GM12891 (cell line): ENCODE measurements around the gene PLXND1.

Source experiments
- DNase-seq: peaks from one replicate; pipeline ENCODE4 v3.0.0; 2011; ENCODE audit warnings: low spot score; ENCODE audit not compliant: insufficient read length
- FAIRE-seq: peaks from 2 replicates; lab custom pipeline; 2011; peaks lifted over from hg19 to GRCh38; lab: Jason Lieb, UNC
- PAX5 ChIP-seq: IDR thresholded peaks from 2 replicates; pipeline ENCODE4 v1.6.1; 2011; ENCODE audit warnings: low read length, moderate library complexity, mild to moderate bottlenecking; ENCODE audit not compliant: insufficient read depth, severe bottlenecking
- POLR2A ChIP-seq: IDR thresholded peaks from 2 replicates; pipeline ENCODE4 v1.6.1; 2011; ENCODE audit warnings: low read depth, low read length, control low read depth
- POLR2AphosphoS5 ChIP-seq: IDR thresholded peaks from 2 replicates; pipeline ENCODE4 v1.6.1; 2011; ENCODE audit warnings: low read depth, low read length, control low read depth
- POU2F2 ChIP-seq: IDR thresholded peaks from 2 replicates; pipeline ENCODE4 v1.6.1; 2011; ENCODE audit warnings: low read depth, mild to moderate bottlenecking, control low read depth, low read length, moderate library complexity
- SPI1 ChIP-seq: IDR thresholded peaks from 2 replicates; pipeline ENCODE4 v1.6.1; 2011; ENCODE audit warnings: low read depth, low read length, control low read depth
- TAF1 ChIP-seq: IDR thresholded peaks from 2 replicates; pipeline ENCODE4 v1.6.1; 2011; ENCODE audit warnings: low read depth, low read length, control low read depth

Gene PLXND1

DNA sequence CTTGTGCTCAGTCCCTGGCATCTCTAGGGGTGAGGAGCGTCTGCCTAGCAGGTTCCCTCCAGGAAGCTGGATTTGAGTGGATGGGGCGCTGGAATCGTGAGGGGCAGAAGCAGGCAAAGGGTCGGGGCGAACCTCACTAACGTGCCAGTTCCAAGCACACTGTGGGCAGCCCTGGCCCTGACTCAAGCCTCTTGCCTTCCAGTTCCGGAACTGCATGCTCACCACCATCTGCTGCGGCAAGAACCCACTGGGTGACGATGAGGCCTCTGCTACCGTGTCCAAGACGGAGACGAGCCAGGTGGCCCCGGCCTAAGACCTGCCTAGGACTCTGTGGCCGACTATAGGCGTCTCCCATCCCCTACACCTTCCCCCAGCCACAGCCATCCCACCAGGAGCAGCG, 73.1 kb downstream of the PLXND1 start:
- FAIRE-seq (no peak), DNase-seq (no peak)
- no peak for TF ChIP-seq TAF1
- no peak for TF ChIP-seq SPI1
- TF ChIP-seq PAX5 = no peak
- TF ChIP-seq POLR2A = no peak
- no peak for TF ChIP-seq POLR2AphosphoS5
- TF ChIP-seq POU2F2 = no peak

DNA sequence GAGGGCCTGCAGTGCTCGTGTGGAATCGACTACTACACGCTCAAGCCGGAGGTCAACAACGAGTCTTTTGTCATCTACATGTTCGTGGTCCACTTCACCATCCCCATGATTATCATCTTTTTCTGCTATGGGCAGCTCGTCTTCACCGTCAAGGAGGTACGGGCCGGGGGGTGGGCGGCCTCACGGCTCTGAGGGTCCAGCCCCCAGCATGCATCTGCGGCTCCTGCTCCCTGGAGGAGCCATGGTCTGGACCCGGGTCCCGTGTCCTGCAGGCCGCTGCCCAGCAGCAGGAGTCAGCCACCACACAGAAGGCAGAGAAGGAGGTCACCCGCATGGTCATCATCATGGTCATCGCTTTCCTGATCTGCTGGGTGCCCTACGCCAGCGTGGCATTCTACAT, 74.2 kb downstream of the PLXND1 start:
- TF ChIP-seq PAX5 (no peak), POU2F2 (no peak), POLR2A (no peak), TAF1 (no peak), POLR2AphosphoS5 (no peak), SPI1 (no peak)
- DNase-seq (no peak), FAIRE-seq (no peak)

DNA sequence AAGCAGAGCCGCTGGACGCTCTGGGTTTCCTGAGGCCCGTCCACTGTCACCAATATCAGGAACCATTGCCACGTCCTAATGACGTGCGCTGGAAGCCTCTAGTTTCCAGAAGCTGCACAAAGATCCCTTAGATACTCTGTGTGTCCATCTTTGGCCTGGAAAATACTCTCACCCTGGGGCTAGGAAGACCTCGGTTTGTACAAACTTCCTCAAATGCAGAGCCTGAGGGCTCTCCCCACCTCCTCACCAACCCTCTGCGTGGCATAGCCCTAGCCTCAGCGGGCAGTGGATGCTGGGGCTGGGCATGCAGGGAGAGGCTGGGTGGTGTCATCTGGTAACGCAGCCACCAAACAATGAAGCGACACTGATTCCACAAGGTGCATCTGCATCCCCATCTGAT, 74.8 kb downstream of the PLXND1 start:
- no peak for FAIRE-seq
- TF ChIP-seq POLR2A (no peak), TAF1 (no peak), POLR2AphosphoS5 (no peak), PAX5 (no peak), SPI1 (no peak)
- no peak for DNase-seq

DNA sequence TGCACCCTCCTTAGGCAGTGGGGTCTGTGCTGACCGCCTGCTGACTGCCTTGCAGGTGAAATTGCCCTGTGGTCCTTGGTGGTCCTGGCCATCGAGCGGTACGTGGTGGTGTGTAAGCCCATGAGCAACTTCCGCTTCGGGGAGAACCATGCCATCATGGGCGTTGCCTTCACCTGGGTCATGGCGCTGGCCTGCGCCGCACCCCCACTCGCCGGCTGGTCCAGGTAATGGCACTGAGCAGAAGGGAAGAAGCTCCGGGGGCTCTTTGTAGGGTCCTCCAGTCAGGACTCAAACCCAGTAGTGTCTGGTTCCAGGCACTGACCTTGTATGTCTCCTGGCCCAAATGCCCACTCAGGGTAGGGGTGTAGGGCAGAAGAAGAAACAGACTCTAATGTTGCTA, 75.7 kb downstream of the PLXND1 start:
- TF ChIP-seq PAX5 = no peak
- no peak for TF ChIP-seq POLR2A
- no peak for TF ChIP-seq POLR2AphosphoS5
- TF ChIP-seq SPI1 = no peak
- FAIRE-seq (no peak), DNase-seq (no peak)

DNA sequence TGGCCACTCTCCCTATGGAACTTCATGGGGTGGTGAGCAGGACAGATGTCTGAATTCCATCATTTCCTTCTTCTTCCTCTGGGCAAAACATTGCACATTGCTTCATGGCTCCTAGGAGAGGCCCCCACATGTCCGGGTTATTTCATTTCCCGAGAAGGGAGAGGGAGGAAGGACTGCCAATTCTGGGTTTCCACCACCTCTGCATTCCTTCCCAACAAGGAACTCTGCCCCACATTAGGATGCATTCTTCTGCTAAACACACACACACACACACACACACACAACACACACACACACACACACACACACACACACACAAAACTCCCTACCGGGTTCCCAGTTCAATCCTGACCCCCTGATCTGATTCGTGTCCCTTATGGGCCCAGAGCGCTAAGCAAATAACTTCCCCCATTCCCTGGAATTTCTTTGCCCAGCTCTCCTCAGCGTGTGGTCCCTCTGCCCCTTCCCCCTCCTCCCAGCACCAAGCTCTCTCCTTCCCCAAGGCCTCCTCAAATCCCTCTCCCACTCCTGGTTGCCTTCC, 76.2 kb downstream of the PLXND1 start:
- DNase-seq (no peak), FAIRE-seq (no peak)
- TF ChIP-seq POU2F2 (no peak), TAF1 (no peak), PAX5 (no peak), SPI1 (no peak), POLR2A (no peak), POLR2AphosphoS5 (no peak)

DNA sequence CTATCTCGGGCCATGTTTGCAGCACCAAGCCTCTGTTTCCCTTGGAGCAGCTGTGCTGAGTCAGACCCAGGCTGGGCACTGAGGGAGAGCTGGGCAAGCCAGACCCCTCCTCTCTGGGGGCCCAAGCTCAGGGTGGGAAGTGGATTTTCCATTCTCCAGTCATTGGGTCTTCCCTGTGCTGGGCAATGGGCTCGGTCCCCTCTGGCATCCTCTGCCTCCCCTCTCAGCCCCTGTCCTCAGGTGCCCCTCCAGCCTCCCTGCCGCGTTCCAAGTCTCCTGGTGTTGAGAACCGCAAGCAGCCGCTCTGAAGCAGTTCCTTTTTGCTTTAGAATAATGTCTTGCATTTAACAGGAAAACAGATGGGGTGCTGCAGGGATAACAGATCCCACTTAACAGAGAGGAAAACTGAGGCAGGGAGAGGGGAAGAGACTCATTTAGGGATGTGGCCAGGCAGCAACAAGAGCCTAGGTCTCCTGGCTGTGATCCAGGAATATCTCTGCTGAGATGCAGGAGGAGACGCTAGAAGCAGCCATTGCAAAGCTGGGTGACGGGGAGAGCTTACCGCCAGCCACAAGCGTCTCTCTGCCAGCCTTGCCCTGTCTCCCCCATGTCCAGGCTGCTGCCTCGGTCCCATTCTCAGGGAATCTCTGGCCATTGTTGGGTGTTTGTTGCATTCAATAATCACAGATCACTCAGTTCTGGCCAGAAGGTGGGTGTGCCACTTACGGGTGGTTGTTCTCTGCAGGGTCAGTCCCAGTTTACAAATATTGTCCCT, 76.9 kb downstream of the PLXND1 start:
- no peak for DNase-seq
- no peak for TF ChIP-seq TAF1
- no peak for TF ChIP-seq SPI1
- no peak for TF ChIP-seq POLR2A
- no peak for TF ChIP-seq PAX5
- no peak for TF ChIP-seq POLR2AphosphoS5
- no peak for TF ChIP-seq POU2F2
- no peak for FAIRE-seq

DNA sequence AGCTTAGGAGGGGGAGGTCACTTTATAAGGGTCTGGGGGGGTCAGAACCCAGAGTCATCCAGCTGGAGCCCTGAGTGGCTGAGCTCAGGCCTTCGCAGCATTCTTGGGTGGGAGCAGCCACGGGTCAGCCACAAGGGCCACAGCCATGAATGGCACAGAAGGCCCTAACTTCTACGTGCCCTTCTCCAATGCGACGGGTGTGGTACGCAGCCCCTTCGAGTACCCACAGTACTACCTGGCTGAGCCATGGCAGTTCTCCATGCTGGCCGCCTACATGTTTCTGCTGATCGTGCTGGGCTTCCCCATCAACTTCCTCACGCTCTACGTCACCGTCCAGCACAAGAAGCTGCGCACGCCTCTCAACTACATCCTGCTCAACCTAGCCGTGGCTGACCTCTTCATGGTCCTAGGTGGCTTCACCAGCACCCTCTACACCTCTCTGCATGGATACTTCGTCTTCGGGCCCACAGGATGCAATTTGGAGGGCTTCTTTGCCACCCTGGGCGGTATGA, 77.8 kb downstream of the PLXND1 start, which contains the start of gene RHO:
Gene RHO (plus strand): TSS at position 51 of the 512 bp plus-strand sequence. CDS start 95 bp downstream, at position 146.
- no peak for TF ChIP-seq POLR2A
- TF ChIP-seq POU2F2 = no peak
- no peak for TF ChIP-seq PAX5
- TF ChIP-seq SPI1 = no peak
- TF ChIP-seq TAF1 = no peak
- no peak for TF ChIP-seq POLR2AphosphoS5
- FAIRE-seq (no peak), DNase-seq (no peak)

DNA sequence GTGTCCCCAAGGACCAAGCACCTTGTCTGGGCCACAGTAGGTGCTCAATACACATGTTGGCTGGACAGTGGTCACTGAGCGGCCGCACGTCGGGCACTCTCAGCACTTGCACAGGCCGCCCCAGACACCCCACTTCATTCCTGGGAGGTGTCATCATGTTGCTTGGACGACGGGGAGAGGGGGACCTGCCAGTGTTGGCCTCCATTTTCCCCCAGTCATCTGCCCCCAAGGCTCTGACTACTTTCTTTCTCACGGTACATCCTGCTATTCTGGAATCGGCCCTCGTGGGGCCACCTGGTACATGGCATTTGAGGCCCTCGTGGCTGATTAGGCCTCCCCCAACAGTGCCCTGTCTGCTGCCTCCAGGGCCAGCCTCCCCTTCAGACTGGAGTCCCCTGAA, 79.2 kb downstream of the PLXND1 start:
- TF ChIP-seq TAF1 (no peak), POU2F2 (no peak), POLR2AphosphoS5 (no peak), PAX5 (no peak), POLR2A (no peak), SPI1 (no peak)
- FAIRE-seq (no peak), DNase-seq (no peak)

DNA sequence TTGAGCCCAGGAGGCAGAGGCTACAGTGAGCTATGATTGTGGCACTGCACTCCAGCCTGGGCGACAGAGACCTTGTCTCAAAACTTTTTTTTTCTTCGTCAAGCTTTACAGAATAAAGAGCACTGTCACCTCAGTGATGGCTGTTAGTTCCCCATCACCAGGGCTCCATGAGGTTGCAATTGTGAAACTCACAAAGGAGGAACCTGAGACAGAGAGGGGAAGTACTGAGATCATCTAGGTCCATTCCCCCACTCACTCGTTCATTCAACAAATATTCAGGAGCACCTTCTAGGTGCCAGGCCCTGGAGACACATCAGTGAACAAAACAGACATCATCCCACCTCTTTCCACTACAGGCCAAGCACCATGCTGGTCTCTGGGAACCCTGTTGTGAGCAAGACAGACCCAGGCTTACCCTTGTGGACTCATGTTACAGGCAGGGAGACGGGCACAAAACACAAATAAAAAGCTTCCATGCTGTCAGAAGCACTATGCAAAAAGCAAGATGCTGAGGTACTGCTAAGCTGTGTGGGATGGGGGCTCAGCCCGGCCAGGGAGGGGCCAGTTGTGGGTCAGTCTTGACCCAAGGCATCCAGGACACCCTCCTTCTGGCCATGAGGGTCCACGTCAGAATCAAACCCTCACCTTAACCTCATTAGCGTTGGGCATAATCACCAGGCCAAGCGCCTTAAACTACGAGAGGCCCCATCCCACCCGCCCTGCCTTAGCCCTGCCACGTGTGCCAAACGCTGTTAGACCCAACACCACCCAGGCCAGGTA, 80.2 kb downstream of the PLXND1 start:
- DNase-seq = peak; percentile 67
- FAIRE-seq = peak; percentile 82

More for the DNA sequence above, 80.2 kb downstream of the PLXND1 start:
- TF ChIP-seq TAF1 (no peak), POLR2A (no peak), PAX5 (no peak), POU2F2 (no peak), POLR2AphosphoS5 (no peak), SPI1 (peak; percentile 91)
